Heart left ventricle (tissue), 13 donors: ENCODE measurements around the gene WNT11.

ENCODE experiments used
- CTCF ChIP-seq, 12 donors: fragments of 200-600 bp; sonication (generic) in 4 of 12; IDR thresholded peaks; one replicate each; pipeline versions ENCODE4 v1.5.0 to v1.8.0; 2018 to 2022; ENCODE audit warnings: antibody characterized with exemption in 12 of 12, mild to moderate bottlenecking in 5 of 12
- POLR2A ChIP-seq, 2 donors: fragments of 450-650 bp; IDR thresholded peaks; one replicate each; pipeline ENCODE4 v1.6.1; 2017; ENCODE audit warnings: antibody characterized with exemption in 2 of 2, mild to moderate bottlenecking in 2 of 2, moderate library complexity in 2 of 2
- donor health status: ischemic (EF 13 %, LVEDD 7.1; RV severe dilation, severe dysfunction).
- donor health status: DM: no; HTN: yes; CAD: no.
- donor health status: DM: no; HTN: no; CAD: no.
- donor health status: ischemic (EF 25% LVEDD 6.9; RV normal size, moderate dysfunction).
- donor health status: ischemic (EF 25% LVEDD 5.7; RV mildly dilated, moderate dysfunction).
- donor health status: ischemic (EF 35%, LVEDD 5.7; RV mildly dilated, moderate dysfunction).
- donor health status: nonischemic (EF 11% LVEDD 7.7; RV severe dilation, severe dysfunction).
- donor health status: DM: yes; HTN: yes; CAD: no.
- donor health status: PGD.
- donor health status: ischemic (EF 29% LVEDD 5.4; RV normal size, mild dysfunction).
- donor health status: nonischemic (EF 23%, LVEDD 6.1; RV moderate dilation, normal function).

- TF ChIP-seq CTCF (IDR thresholded peaks at IDR 0.05): no peak
- no peak for TF ChIP-seq POLR2A (IDR thresholded peaks at IDR 0.05)
These were observed 15.9 kb downstream of the WNT11 start for GRCh38 chr11:76190376-76190775.
